Limb (tissue), 2 donors: ENCODE results near the gene PMCH.
"Not testable (repeated sequence)": the region's sequence is repeated elsewhere in the genome, so short reads cannot be mapped to it uniquely, and the experiment has no call there.

ENCODE experiments used
- DNase-seq, 2 donors: peaks; one replicate each; pipeline ENCODE4 v3.0.0-alpha.2; 2016; ENCODE audit errors: extremely low spot score in 2 of 2

The PMCH gene

GRCh38 chr12:102147062-102147587 is 50.5 kb downstream of the PMCH start:
- not testable (repeated sequence) for DNase-seq
